DMS153 treated with DMSO at 0.1 percent for 48 hours (cell line): ENCODE data around the gene TMEM53.

Experiments
- DNase-seq: peaks from one replicate; lab custom pipeline; 2025; ENCODE audit not compliant: unreplicated experiment; lab: John Stamatoyannopoulos, UW

The TMEM53 gene

GRCh38 chr1:44631647-44632539, 42.4 kb downstream of the TMEM53 start:
- DNase-seq = peak; percentile 90

GRCh38 chr1:44631333-44631646, 43.0 kb downstream of the TMEM53 start:
- DNase-seq = no peak

DNA sequence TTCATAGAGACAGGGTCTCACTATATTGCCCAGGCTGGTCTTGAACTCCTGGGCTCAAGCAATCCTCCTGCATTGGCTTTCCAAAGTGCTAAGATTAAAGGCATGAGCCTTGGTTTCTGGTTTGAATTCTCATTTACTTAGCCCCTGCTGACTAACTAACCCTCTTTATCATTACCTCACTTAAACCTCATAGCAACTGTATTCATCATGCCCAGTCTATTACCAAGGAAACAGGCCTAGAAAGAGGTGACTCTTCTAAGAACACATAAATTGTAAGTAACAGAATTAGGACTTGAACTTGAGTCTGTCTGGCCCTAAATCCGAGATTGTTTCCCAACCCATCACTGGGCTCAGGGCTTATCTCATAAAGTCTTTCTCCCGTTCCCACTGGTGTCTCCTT, 44.2 kb downstream of the TMEM53 start:
- DNase-seq = no peak

GRCh38 chr1:44628962-44629756, 45.1 kb downstream of the TMEM53 start:
- no peak for DNase-seq

DNA sequence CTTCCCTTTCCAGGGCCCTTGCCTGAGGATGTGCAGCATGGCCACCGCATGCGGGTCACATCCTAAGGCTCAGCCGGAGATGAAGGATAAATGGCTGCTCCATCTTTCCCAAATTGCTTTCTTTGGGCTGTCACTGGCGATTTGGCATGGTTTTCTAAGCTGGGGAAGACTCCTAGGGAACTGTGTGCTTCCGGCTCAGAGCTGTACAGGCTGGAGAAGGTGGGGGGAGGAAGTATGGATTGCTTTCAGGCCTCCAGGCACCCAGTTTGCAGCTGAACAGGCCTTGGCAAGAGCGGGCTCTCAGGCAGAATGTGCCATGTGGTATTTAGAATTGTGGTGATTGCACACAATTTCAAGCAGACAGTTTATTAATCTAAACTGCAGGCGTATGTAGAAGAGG, 48.9 kb downstream of the TMEM53 start:
- no peak for DNase-seq

- no peak for DNase-seq
These were observed 49.9 kb downstream of the TMEM53 start for GRCh38 chr1:44624268-44624901.

DNA sequence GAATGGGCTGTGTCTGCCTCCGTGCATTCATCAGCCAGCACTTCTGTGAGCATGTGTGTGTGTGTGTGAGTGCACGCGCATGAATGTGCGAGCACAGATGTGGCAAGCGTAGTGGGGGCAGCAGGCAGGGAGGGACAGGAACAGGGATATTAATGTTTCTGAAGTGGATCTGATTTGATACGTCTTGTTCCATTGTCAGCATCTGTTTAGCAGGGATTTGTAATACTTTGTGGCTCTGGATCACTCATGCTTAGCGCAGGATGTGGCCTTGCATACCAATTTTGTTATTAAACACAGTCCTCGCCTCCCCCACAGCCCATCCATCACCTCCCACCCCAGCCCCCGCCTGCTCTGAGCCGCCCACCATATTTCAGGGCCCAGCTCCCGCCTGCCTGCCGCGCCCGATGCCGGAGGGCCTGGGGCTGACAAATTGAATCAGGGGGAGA, 52.4 kb downstream of the TMEM53 start:
- DNase-seq = no peak

- no peak for DNase-seq
These were observed 54.2 kb downstream of the TMEM53 start for GRCh38 chr1:44620072-44620471.

GRCh38 chr1:44619261-44619900, 54.9 kb downstream of the TMEM53 start:
- DNase-seq = no peak

GRCh38 chr1:44617703-44618029, 56.6 kb downstream of the TMEM53 start:
- no peak for DNase-seq

DNA sequence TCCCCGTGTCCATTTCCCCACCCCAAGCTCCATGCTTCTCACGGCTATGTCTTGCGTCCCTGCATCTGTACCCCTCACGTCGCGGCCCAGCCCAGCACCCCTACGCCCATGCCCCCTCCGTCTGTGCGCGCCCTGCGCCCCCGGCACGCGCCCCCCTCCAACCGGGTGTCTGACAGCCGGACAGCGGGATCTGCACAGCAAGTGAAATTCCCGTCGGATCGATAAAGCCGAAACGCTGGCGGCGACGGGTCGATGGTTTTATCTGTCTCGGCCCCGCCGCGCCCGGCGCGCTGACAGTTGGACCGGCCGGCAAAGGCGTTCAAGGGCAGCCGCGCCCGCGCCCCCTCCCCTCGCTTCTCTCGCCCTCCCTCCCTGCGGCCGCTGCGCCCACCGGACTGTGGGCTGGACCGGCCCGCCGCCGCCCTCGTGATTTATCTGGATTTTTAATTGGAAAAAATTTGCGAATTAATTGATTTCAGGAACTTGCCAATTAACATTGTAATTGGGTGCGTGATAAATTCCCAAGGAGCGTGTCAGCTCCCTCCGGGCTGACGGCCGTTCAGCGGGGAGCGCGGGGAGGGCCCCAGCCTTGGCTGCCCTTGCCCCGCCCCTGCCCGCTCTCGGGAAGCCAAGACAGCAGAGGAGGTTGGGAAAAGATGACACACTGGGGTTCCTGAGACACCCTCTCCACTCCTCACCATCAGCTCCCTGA, 57.1 kb downstream of the TMEM53 start:
- DNase-seq = no peak

- no peak for DNase-seq
These were observed 57.8 kb downstream of the TMEM53 start for GRCh38 chr1:44616284-44616990.

DNA sequence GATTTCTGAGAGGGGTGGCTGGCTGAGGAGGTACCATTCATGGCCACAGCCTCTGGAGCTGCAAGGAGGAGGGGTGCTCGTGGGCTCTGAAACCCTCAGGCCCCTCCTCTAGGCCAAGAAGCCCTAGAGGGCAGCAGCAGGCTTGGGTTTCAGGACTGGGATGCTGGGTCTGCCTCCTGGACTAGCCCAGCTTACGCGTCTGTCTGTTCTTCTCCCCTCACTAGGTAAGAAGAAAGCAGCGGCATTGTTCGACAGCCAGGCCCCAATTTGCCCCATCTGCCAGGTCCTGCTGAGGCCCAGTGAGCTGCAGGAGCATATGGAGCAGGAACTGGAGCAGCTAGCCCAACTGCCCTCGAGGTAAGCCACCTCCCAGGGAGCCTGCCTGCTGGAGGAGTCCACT, 60.3 kb downstream of the TMEM53 start:
- no peak for DNase-seq

- no peak for DNase-seq
These were observed 62.4 kb downstream of the TMEM53 start for GRCh38 chr1:44611866-44612265.

GRCh38 chr1:44611419-44611818, 62.9 kb downstream of the TMEM53 start:
- no peak for DNase-seq

- no peak for DNase-seq
These were observed 63.6 kb downstream of the TMEM53 start for GRCh38 chr1:44610527-44611148.

GRCh38 chr1:44609768-44610526, 64.3 kb downstream of the TMEM53 start:
- no peak for DNase-seq

GRCh38 chr1:44609412-44609767, 64.9 kb downstream of the TMEM53 start:
- peak; percentile 40 for DNase-seq

- DNase-seq = no peak
These were observed 66.1 kb downstream of the TMEM53 start for GRCh38 chr1:44608141-44608540.
